ENCODE results near the gene CORO7. TPM values are rescaled to one million over a fixed set of nuclear protein-coding genes. Genes with fewer than 3 reads are reported as not detected.

The CORO7 gene
- total and polyA plus RNA-seq, 9 of the 15 experiments (the other 6 are each of a cell fraction or from before 2014, with no cell fraction given), result 0.45 to 77.2 (median 18.7) TPM

GRCh38 chr16:4330277-4330874 lies 86.0 kb downstream of the CORO7 start (continued):
- TF ChIP-seq L3MBTL2 (IDR thresholded peaks at IDR 0.05) (no peak), NR0B1 (IDR thresholded peaks at IDR 0.05; ENCODE audit: partially characterized antibody) (no peak)

- no peak for DNase-seq (ENCODE audit: extremely low read depth in 1 of 4, low spot score in 3 of 4)
- no peak overlapping the region for H2AFZ ChIP-seq (ENCODE audit: low read depth, low read length)
- in situ Hi-C loops (cut with MboI) (loop anchor here (10.0 kb wide), 2 partner anchors 124 to 344 kb away; no protein-coding TSS in a partner anchor), intact Hi-C loops (cut with micrococcal nuclease) (no loop called here)
- H3K79me2 ChIP-seq (ENCODE audit: control insufficient read depth, insufficient read depth, low read length), result peaks cover 9% of the 10 kb centered on the region; the same call in 2 of the 3 replicates
- no peaks in the 10 kb centered on the region for H3K9me1 ChIP-seq (ENCODE audit: control insufficient read depth, insufficient read depth, low read length)
- peak overlapping the region in 1 of 2 experiments; percentile 68; a peak in 2 of 4 replicates for H3K9ac ChIP-seq (ENCODE audit: insufficient read depth in 1 of 2, low read depth in 2 of 2, low read length in 2 of 2)
- POLR2A ChIA-PET, result interaction anchor here (0.5 to 0.6 kb wide), 2 partner anchors 10 to 624 kb away, joined by 3 to 4 read pairs; no protein-coding TSS in a partner anchor
- CTCF ChIA-PET (ENCODE audit: low intra/inter-chr PET ratio), result interaction anchor here (0.6 to 3.6 kb wide), 3 partner anchors 39 to 129 kb away, joined by 3 to 19 read pairs (median 18); no protein-coding TSS in a partner anchor
- no peak for ATAC-seq
- no peak overlapping the region for H3K4me3 ChIP-seq
- FAIRE-seq, result no peak
- H4K20me1 ChIP-seq (replicated peaks; ENCODE audit: control insufficient read depth, insufficient read depth, low read length), result 0 out of 2 replicates have a peak, but pooled peaks cover 12% of the 10 kb centered on the region
- no peaks in the 10 kb centered on the region for H3K27me3 ChIP-seq (ENCODE audit: control insufficient read depth in 2 of 2, insufficient read depth in 2 of 2, low read length in 2 of 2)
- WGBS (ENCODE audit: insufficient coverage, low coverage, missing lambda C conversion rate), result 53% methylated on average over 14 of the region's 17 CpGs
- no peaks in the 10 kb centered on the region for H3K9me3 ChIP-seq (replicated peaks; ENCODE audit: control insufficient read depth, insufficient read depth, low read depth, low read length)
- H3K4me2 ChIP-seq (ENCODE audit: insufficient read depth, low read length), result no peak overlapping the region; the same call in 1 of the 2 replicates
- BruUV-seq (replicated peaks), result no TSS peak
- H3K27ac ChIP-seq (ENCODE audit: extremely low read depth, low read depth, low read length), result peak overlapping the region; percentile 39; the same call in 1 of the 3 replicates
- no peaks in the 10 kb centered on the region for H3K36me3 ChIP-seq (ENCODE audit: control insufficient read depth, insufficient read depth, low read length)
- H3K4me1 ChIP-seq (replicated peaks in 1 of 2; ENCODE audit: control insufficient read depth in 2 of 2, insufficient read depth in 2 of 2, low read length in 2 of 2), result peaks cover 4 to 60% of the 10 kb centered on the region in 2 experiments
- no peak for TF ChIP-seq ZNF3 (CRISPR knock-in tag; IDR thresholded peaks at IDR 0.05)
- TF ChIP-seq MEF2A (IDR thresholded peaks at IDR 0.05; ENCODE audit: control insufficient read depth, low read depth, low read length), result peak; percentile 57; the same call in 1 of the 2 replicates
- no peak for TF ChIP-seq EP400 (IDR thresholded peaks at IDR 0.05)
- no peak for TF ChIP-seq ZNF639 (CRISPR knock-in tag; conservative IDR thresholded peaks at IDR 0.05 in 1 of 2, IDR thresholded peaks at IDR 0.05 in 1 of 2)
- TF ChIP-seq EGR1 (conservative IDR thresholded peaks at IDR 0.05), result 0 out of 2 replicates have a peak, but pooled peaks have one; percentile 20
- TF ChIP-seq GABPB1 (CRISPR knock-in tag; IDR thresholded peaks at IDR 0.05), result no peak
- TF ChIP-seq MEIS2 (IDR thresholded peaks at IDR 0.05; ENCODE audit: partially characterized antibody), result peak; percentile 35
- TF ChIP-seq CTBP1 (IDR thresholded peaks at IDR 0.05; ENCODE audit: borderline replicate concordance), result no peak
- TF ChIP-seq SMARCC2 (IDR thresholded peaks at IDR 0.05; ENCODE audit: low read depth), result no peak
These were observed 87.3 kb downstream of the CORO7 start for GRCh38 chr16:4328782-4329775.

Data from K562 (cell line).